Measurements from ENCODE around the gene RXRB. TPM values are rescaled to one million over a fixed set of nuclear protein-coding genes. Genes with fewer than 3 reads are reported as not detected.

Gene RXRB
- total and polyA plus RNA-seq, 2 donors (not counting 3 experiments of a cell fraction or from before 2014, with no cell fraction given) = 43.4 to 44.4 TPM

DNA sequence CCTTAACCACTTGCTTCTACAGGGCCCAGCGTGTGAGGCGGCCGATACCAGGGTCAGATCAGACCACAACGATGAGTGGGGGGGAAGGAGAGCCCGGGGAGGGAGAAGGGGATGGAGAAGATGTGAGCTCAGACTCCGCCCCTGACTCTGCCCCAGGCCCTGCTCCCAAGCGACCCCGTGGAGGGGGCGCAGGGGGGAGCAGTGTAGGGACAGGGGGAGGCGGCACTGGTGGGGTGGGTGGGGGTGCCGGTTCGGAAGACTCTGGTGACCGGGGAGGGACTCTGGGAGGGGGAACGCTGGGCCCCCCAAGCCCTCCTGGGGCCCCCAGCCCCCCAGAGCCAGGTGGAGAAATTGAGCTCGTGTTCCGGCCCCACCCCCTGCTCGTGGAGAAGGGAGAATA is 10.7 kb upstream of the RXRB start:
- Histone ChIP-seq H3K27me3 (ENCODE audit: control insufficient read depth in 2 of 2, insufficient read depth in 2 of 2, low read length in 2 of 2) (peaks cover 3 to 5% of the 10 kb centered on the region in 2 experiments), H3K9me1 (replicated peaks; ENCODE audit: control insufficient read depth, extremely low read depth, insufficient read depth, low read length) (no peaks in the 10 kb centered on the region), H3K79me2 (ENCODE audit: control insufficient read depth, insufficient read depth, low read length) (no peaks in the 10 kb centered on the region), H3K9me3 (replicated peaks; ENCODE audit: control insufficient read depth, insufficient read depth, low read length) (no peaks in the 10 kb centered on the region), H3K4me2 (ENCODE audit: insufficient read depth, low read length) (no peak overlapping the region), H3K36me3 (ENCODE audit: control insufficient read depth in 2 of 2, extremely low read depth in 1 of 2, insufficient read depth in 2 of 2, low read length in 2 of 2) (peaks cover 0 to 3% of the 10 kb centered on the region in 2 experiments), H4K20me1 (replicated peaks; ENCODE audit: control insufficient read depth, extremely low read depth, insufficient read depth, low read length) (no peaks in the 10 kb centered on the region), H3K4me3 (replicated peaks in 1 of 3; ENCODE audit: insufficient read depth in 1 of 3, low read depth in 1 of 3, low read length in 3 of 3) (no peak overlapping the region), H3K27ac (ENCODE audit: insufficient read depth, low read depth, low read length) (no peak overlapping the region), H3K9ac (replicated peaks; ENCODE audit: extremely low read depth, insufficient read depth, low read length) (no peak overlapping the region), H3K4me1 (ENCODE audit: control insufficient read depth, extremely low read depth, insufficient read depth, low read length) (peaks cover 17% of the 10 kb centered on the region), H2AFZ (ENCODE audit: low read depth, low read length) (no peak overlapping the region)
- intact Hi-C loops (cut with micrococcal nuclease) (no loop called here), dilution Hi-C loops (cut with MboI; ENCODE audit: extremely low pct_ligation_motif_present, low sequenced_read_pairs) (no loop called here)
- no peak for FAIRE-seq
- no peak for TF ChIP-seq EZH2 (IDR thresholded peaks at IDR 0.05; ENCODE audit: borderline replicate concordance, low read depth, low read length, severe bottlenecking)
- TF ChIP-seq FOS (IDR thresholded peaks at IDR 0.05; ENCODE audit: borderline replicate concordance, insufficient read depth, low read length) = no peak
- TF ChIP-seq MYC (IDR thresholded peaks at IDR 0.05; ENCODE audit: low read depth, low read length) = no peak
- TF ChIP-seq POLR2A (IDR thresholded peaks at IDR 0.05; ENCODE audit: low read depth, low read length) = no peak
- no peak for TF ChIP-seq POLR2AphosphoS5 (IDR thresholded peaks at IDR 0.05; ENCODE audit: insufficient read depth, low read depth, low read length)
- no peak for TF ChIP-seq JUN (IDR thresholded peaks at IDR 0.05; ENCODE audit: borderline replicate concordance, insufficient read depth, insufficient read length, low read depth)
- TF ChIP-seq, protein P1, sequence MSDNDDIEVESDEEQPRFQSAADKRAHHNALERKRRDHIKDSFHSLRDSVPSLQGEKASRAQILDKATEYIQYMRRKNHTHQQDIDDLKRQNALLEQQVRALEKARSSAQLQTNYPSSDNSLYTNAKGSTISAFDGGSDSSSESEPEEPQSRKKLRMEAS (IDR thresholded peaks at IDR 0.05; ENCODE audit: insufficient read depth, insufficient read length) = no peak
- no peak for TF ChIP-seq GATA2 (IDR thresholded peaks at IDR 0.05; ENCODE audit: insufficient read depth, insufficient read length, low read depth, low read length)
- DNase-seq (ENCODE audit: low read depth, low spot score) = no peak
- POLR2A ChIA-PET = no interaction called here
- BruUV-seq (replicated peaks) = no TSS peak
- CTCF ChIA-PET = no interaction called here

DNA sequence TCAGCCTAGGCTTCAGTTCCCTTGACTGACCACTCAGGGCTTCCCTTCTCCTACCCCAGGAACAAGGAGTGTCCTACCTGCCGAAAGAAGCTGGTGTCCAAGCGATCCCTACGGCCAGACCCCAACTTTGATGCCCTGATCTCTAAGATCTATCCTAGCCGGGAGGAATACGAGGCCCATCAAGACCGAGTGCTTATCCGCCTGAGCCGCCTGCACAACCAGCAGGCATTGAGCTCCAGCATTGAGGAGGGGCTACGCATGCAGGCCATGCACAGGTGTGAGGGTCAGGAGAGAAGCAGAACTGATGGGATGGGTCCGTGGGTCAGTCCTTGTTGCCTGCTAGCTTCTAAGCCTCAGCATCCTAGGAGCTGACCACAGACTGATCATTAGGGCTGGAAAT is 9.4 kb upstream of the RXRB start:
- Histone ChIP-seq H3K36me3 (ENCODE audit: control insufficient read depth in 2 of 2, extremely low read depth in 1 of 2, insufficient read depth in 2 of 2, low read length in 2 of 2) (peaks cover 0 to 3% of the 10 kb centered on the region in 2 experiments), H3K9ac (replicated peaks; ENCODE audit: extremely low read depth, insufficient read depth, low read length) (no peak overlapping the region), H4K20me1 (replicated peaks; ENCODE audit: control insufficient read depth, extremely low read depth, insufficient read depth, low read length) (no peaks in the 10 kb centered on the region), H3K27me3 (ENCODE audit: control insufficient read depth in 2 of 2, insufficient read depth in 2 of 2, low read length in 2 of 2) (peaks cover 3 to 5% of the 10 kb centered on the region in 2 experiments), H3K9me1 (replicated peaks; ENCODE audit: control insufficient read depth, extremely low read depth, insufficient read depth, low read length) (no peaks in the 10 kb centered on the region), H3K27ac (ENCODE audit: insufficient read depth, low read depth, low read length) (no peak overlapping the region), H3K4me1 (ENCODE audit: control insufficient read depth, extremely low read depth, insufficient read depth, low read length) (peaks cover 21% of the 10 kb centered on the region), H2AFZ (ENCODE audit: low read depth, low read length) (no peak overlapping the region), H3K4me3 (replicated peaks in 1 of 3; ENCODE audit: insufficient read depth in 1 of 3, low read depth in 1 of 3, low read length in 3 of 3) (no peak overlapping the region), H3K9me3 (replicated peaks; ENCODE audit: control insufficient read depth, insufficient read depth, low read length) (no peaks in the 10 kb centered on the region), H3K79me2 (ENCODE audit: control insufficient read depth, insufficient read depth, low read length) (no peaks in the 10 kb centered on the region), H3K4me2 (ENCODE audit: insufficient read depth, low read length) (no peak overlapping the region)
- POLR2A ChIA-PET = no interaction called here
- dilution Hi-C loops (cut with MboI; ENCODE audit: extremely low pct_ligation_motif_present, low sequenced_read_pairs) = no loop called here
- intact Hi-C loops (cut with micrococcal nuclease) = no loop called here
- no peak for FAIRE-seq
- BruUV-seq (replicated peaks) = no TSS peak
- TF ChIP-seq, protein P2, sequence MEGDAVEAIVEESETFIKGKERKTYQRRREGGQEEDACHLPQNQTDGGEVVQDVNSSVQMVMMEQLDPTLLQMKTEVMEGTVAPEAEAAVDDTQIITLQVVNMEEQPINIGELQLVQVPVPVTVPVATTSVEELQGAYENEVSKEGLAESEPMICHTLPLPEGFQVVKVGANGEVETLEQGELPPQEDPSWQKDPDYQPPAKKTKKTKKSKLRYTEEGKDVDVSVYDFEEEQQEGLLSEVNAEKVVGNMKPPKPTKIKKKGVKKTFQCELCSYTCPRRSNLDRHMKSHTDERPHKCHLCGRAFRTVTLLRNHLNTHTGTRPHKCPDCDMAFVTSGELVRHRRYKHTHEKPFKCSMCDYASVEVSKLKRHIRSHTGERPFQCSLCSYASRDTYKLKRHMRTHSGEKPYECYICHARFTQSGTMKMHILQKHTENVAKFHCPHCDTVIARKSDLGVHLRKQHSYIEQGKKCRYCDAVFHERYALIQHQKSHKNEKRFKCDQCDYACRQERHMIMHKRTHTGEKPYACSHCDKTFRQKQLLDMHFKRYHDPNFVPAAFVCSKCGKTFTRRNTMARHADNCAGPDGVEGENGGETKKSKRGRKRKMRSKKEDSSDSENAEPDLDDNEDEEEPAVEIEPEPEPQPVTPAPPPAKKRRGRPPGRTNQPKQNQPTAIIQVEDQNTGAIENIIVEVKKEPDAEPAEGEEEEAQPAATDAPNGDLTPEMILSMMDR (IDR thresholded peaks at IDR 0.05; ENCODE audit: extremely low read depth in 1 of 2, insufficient read depth in 1 of 2, low read depth in 1 of 2, low read length in 2 of 2) = no peak
- TF ChIP-seq POLR2AphosphoS5 (IDR thresholded peaks at IDR 0.05; ENCODE audit: insufficient read depth, low read depth, low read length) (no peak), POLR2A (IDR thresholded peaks at IDR 0.05; ENCODE audit: low read depth, low read length) (no peak), EZH2 (IDR thresholded peaks at IDR 0.05; ENCODE audit: borderline replicate concordance, low read depth, low read length, severe bottlenecking) (no peak), MYC (IDR thresholded peaks at IDR 0.05; ENCODE audit: low read depth, low read length) (no peak)
- CTCF ChIA-PET = interaction anchor here (2.7 kb wide), 1 partner anchor 38 kb away, joined by 29 read pairs; no protein-coding TSS in a partner anchor
- no peak for DNase-seq (ENCODE audit: low read depth, low spot score)
